Upper lobe of left lung (tissue), 6 donors: ENCODE measurements around the gene PLEKHA5. TPM values are rescaled to one million over a fixed set of nuclear protein-coding genes. Genes with fewer than 3 reads are reported as not detected.

Experiments used
- ATAC-seq, 2 donors: fragments of 200-7000 bp; cut with Tn5 transposase; one replicate each; pipeline ENCODE4 v1.9.1; 2022; ENCODE audit warnings: mild to moderate bottlenecking in 2 of 2, moderate library complexity in 2 of 2; ENCODE audit not compliant: low FRiP score in 2 of 2
- DNase-seq, 2 donors: peaks; one replicate each; pipeline ENCODE4 v3.0.0-alpha.2; 2019 to 2020
- H3K27ac ChIP-seq, 4 donors: fragments of 200-600 bp; sonication (generic); one replicate each; pipeline ENCODE4 v1.5.1; 2016 to 2019
- H3K27me3 ChIP-seq, 4 donors: fragments of 200-600 bp; sonication (generic); one replicate each; pipeline ENCODE4 v1.5.1; 2017 to 2019
- H3K36me3 ChIP-seq, 4 donors: fragments of 200-600 bp; sonication (generic); one replicate each; pipeline ENCODE4 v1.5.1; 2016 to 2019
- H3K4me1 ChIP-seq, 4 donors: fragments of 200-600 bp; sonication (generic); one replicate each; pipeline ENCODE4 v1.5.1; 2018 to 2019
- H3K4me3 ChIP-seq, 4 donors: fragments of 200-600 bp; sonication (generic); one replicate each; pipeline ENCODE4 v1.5.1; 2017 to 2019; ENCODE audit warnings: mild to moderate bottlenecking in 2 of 4, moderate library complexity in 1 of 4
- H3K9me3 ChIP-seq, 4 donors: fragments of 200-600 bp; sonication (generic); one replicate each; pipeline ENCODE4 v1.5.1; 2018 to 2019
- EP300 ChIP-seq, 4 donors: sonication (generic); formaldehyde crosslinking; IDR thresholded peaks; one replicate each; pipeline ENCODE4 v1.5.1; 2017; ENCODE audit warnings: antibody characterized with exemption in 4 of 4, control low read depth in 2 of 4
- POLR2A ChIP-seq, 4 donors: fragments of 450-650 bp; IDR thresholded peaks; one replicate each; pipeline ENCODE4 v1.5.1; 2016 to 2017; ENCODE audit warnings: antibody characterized with exemption in 4 of 4, mild to moderate bottlenecking in 2 of 4
- POLR2AphosphoS5 ChIP-seq, 2 donors: sonication (generic); formaldehyde crosslinking; IDR thresholded peaks; one replicate each; pipeline ENCODE4 v1.5.1; 2017; ENCODE audit warnings: antibody characterized with exemption in 2 of 2
- WGBS, 2 donors: methylation state at CpG; one replicate each; pipeline ENCODE4 v1.1.5; 2017 to 2018; 5-methylcytosine and 5-hydroxymethylcytosine counted together
- total RNA-seq, 6 donors: library from RNA; depleted of rRNA in 4 of 6; stranded (reverse); fragments of >200 nt in 4 of 6; gene quantifications; one replicate each; pipeline versions ENCODE4 v1.1.0 to v1.2.1, GENCODE V29; 2016 to 2021
- TF ChIP-seq, protein P1 (sequence below), 6 experiments: fragments of 450-650 bp in 4 of 6; fragments of 200-600 bp in 2 of 6; sonication (generic) in 2 of 6; IDR thresholded peaks; one replicate each; pipeline ENCODE4 v1.5.1; 2016 to 2019; ENCODE audit warnings: antibody characterized with exemption in 6 of 6
- donor health status: DM: no; HTN: no; CAD: no; lungs with moderate emphysema.
- donor health status: DM: no; HTN: yes; CAD: no; lungs with severe emphysema.

The PLEKHA5 gene
- total RNA-seq, 6 donors from 2014 or later = 18.5 to 89.6 (median 25.9) TPM

DNA sequence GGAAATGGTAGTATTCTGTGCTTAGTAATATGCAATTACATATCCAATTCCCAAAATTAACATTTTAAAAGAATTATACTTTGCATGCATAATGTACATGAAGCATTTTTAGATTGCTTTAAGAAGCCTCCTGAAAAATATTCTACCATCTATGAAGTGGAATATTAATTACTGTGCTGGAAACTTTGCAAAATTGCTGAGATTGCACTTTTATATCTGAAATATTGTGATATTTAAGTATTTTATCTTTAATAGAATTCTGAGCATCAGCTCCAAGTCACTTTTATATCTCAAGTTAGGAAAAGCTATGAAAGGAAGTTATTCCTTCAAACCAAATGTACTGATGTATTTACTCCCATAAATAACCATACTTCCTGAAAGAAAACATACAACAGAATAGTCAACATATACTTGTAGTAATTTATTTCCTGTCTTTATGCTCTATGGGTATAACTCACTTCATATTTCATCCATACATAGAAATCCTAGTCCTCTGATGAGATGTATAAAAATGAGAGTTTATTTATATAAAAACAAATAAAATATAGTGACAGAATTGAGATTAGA is 152.7 kb downstream of the PLEKHA5 start:
- Histone ChIP-seq H3K27me3 (no peaks in the 10 kb centered on the region), H3K4me1 (no peaks in the 10 kb centered on the region), H3K36me3 (peaks cover 0 to 20% (median 4%) of the 10 kb centered on the region in 4 donors), H3K9me3 (no peaks in the 10 kb centered on the region), H3K4me3 (no peak overlapping the region), H3K27ac (no peak overlapping the region)
- TF ChIP-seq POLR2A (IDR thresholded peaks at IDR 0.05) (no peak), EP300 (IDR thresholded peaks at IDR 0.05) (no peak), POLR2AphosphoS5 (IDR thresholded peaks at IDR 0.05) (no peak)
- TF ChIP-seq, protein P1, sequence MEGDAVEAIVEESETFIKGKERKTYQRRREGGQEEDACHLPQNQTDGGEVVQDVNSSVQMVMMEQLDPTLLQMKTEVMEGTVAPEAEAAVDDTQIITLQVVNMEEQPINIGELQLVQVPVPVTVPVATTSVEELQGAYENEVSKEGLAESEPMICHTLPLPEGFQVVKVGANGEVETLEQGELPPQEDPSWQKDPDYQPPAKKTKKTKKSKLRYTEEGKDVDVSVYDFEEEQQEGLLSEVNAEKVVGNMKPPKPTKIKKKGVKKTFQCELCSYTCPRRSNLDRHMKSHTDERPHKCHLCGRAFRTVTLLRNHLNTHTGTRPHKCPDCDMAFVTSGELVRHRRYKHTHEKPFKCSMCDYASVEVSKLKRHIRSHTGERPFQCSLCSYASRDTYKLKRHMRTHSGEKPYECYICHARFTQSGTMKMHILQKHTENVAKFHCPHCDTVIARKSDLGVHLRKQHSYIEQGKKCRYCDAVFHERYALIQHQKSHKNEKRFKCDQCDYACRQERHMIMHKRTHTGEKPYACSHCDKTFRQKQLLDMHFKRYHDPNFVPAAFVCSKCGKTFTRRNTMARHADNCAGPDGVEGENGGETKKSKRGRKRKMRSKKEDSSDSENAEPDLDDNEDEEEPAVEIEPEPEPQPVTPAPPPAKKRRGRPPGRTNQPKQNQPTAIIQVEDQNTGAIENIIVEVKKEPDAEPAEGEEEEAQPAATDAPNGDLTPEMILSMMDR (IDR thresholded peaks at IDR 0.05) = no peak
- DNase-seq (no peak), ATAC-seq (no peak)

DNA sequence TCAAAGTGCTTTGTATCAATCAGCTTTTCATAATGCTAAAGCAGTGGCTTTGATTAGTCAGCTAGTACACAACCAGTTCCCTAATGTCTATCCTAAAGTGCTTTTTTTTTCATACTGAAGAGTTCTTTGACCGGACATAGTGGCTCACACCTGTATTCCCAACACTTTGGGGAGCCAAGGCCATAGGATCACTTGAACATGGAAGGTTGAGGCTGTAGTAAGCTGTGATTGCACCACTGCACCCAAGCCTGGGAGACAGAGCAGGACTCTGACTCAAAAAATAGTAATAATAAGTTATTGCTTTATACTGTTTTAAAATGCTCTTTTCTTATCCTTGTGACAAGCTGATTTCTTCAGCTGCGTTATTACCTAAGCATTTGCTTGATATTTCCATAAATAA is 155.1 kb downstream of the PLEKHA5 start:
- Histone ChIP-seq H3K36me3 (peaks cover 0 to 20% (median 4%) of the 10 kb centered on the region in 4 donors), H3K27me3 (no peaks in the 10 kb centered on the region), H3K4me3 (no peak overlapping the region), H3K9me3 (no peaks in the 10 kb centered on the region), H3K27ac (no peak overlapping the region), H3K4me1 (no peaks in the 10 kb centered on the region)
- WGBS, 2 donors = 78 to 88% methylated on average over 2 of the region's 2 CpGs
- DNase-seq = no peak
- ATAC-seq = no peak
- no peak for TF ChIP-seq POLR2A (IDR thresholded peaks at IDR 0.05)
- TF ChIP-seq, protein P1 (IDR thresholded peaks at IDR 0.05) = no peak
- no peak for TF ChIP-seq EP300 (IDR thresholded peaks at IDR 0.05)
- TF ChIP-seq POLR2AphosphoS5 (IDR thresholded peaks at IDR 0.05) = no peak

DNA sequence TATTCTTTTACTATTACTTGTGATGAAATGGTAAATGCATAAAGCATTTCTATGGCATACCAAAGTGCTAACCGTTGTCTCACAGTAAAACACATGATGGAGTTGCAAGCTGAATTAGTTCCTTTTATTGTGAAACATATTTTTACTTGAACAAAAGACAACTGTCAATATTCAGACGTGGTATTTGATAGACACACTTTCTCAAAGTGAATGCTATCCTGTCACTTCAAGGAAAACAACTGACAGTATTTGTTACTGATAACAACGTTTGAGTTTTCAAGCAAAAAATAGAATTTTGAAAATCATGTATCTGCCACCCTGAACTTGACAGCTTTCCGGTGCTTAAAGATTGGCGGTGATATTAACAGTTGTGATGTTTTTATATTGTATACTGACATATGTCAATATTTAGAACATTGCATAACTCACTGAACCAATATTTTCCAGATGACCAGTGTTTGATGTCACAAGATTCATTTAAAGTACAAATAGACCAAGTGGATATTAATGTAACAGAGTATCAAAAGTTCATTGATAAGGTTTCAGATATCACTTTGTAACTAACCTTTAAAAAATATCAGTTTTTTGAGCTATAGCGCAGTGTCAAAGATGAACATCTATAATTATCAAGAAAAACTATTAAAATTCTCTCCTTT is 156.4 kb downstream of the PLEKHA5 start:
- 56 to 57% methylated on average over 6 of the region's 6 CpGs for WGBS, 2 donors
- ATAC-seq = no peak
- no peak for TF ChIP-seq EP300 (IDR thresholded peaks at IDR 0.05)
- TF ChIP-seq, protein P1 (IDR thresholded peaks at IDR 0.05) = no peak
- TF ChIP-seq POLR2A (IDR thresholded peaks at IDR 0.05) = no peak
- no peak for TF ChIP-seq POLR2AphosphoS5 (IDR thresholded peaks at IDR 0.05)
- H3K4me1 ChIP-seq = no peaks in the 10 kb centered on the region
- H3K9me3 ChIP-seq = no peaks in the 10 kb centered on the region
- H3K36me3 ChIP-seq = peaks cover 0 to 23% (median 4%) of the 10 kb centered on the region in 4 donors
- H3K27me3 ChIP-seq = no peaks in the 10 kb centered on the region
- H3K27ac ChIP-seq = no peak overlapping the region
- no peak overlapping the region for H3K4me3 ChIP-seq
- no peak for DNase-seq

DNA sequence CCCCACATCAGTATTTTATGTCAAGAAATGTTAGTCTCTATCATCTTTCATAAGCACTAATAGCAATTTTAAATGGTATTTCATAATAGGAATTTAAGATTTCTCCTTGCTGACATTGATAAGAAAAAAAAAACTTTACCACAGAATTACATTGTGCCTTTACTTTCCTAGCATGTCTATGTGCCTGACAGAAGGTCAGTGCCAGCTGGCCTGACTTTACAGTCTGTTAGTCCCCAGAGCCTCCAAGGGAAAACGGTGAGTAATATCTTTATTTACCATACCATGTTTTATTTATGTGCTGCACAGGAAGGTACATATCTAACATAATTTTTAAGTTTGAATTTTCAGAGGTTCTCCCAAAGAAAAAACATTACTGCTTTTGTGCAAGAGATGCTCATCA is 157.8 kb downstream of the PLEKHA5 start:
- WGBS, 2 donors = 71 to 88% methylated on average over 1 of the region's 1 CpG

More for the DNA sequence above, 157.8 kb downstream of the PLEKHA5 start:
- ATAC-seq (no peak), DNase-seq (no peak)
- H3K9me3 ChIP-seq = no peaks in the 10 kb centered on the region
- H3K27ac ChIP-seq = no peak overlapping the region
- no peaks in the 10 kb centered on the region for H3K4me1 ChIP-seq
- TF ChIP-seq, protein P1 (IDR thresholded peaks at IDR 0.05) = no peak
- TF ChIP-seq EP300 (IDR thresholded peaks at IDR 0.05) (no peak), POLR2AphosphoS5 (IDR thresholded peaks at IDR 0.05) (no peak), POLR2A (IDR thresholded peaks at IDR 0.05) (no peak)
- no peaks in the 10 kb centered on the region for H3K27me3 ChIP-seq
- no peak overlapping the region for H3K4me3 ChIP-seq
- peaks cover 0 to 19% (median 4%) of the 10 kb centered on the region in 4 donors for H3K36me3 ChIP-seq
